GM10266 (cell line): ENCODE data around the gene C1QTNF9.
A peak's percentile ranks its signal among the peaks of the same experiment; 100 is the strongest.
"Not testable (repeated sequence)": the region's sequence is repeated elsewhere in the genome, so short reads cannot be mapped to it uniquely, and the experiment has no call there.

Source experiments
- DNase-seq: peaks from one replicate; pipeline ENCODE4 v3.0.0; 2012; ENCODE audit errors: extremely low spot score
- CTCF ChIP-seq: IDR thresholded peaks from 2 replicates; pipeline ENCODE4 v1.5.1; 2012; ENCODE audit warnings: mild to moderate bottlenecking, low read depth; ENCODE audit not compliant: control insufficient read depth, insufficient read depth; ENCODE audit errors: missing control alignments

C1QTNF9 gene, protein sequence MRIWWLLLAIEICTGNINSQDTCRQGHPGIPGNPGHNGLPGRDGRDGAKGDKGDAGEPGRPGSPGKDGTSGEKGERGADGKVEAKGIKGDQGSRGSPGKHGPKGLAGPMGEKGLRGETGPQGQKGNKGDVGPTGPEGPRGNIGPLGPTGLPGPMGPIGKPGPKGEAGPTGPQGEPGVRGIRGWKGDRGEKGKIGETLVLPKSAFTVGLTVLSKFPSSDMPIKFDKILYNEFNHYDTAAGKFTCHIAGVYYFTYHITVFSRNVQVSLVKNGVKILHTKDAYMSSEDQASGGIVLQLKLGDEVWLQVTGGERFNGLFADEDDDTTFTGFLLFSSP

GRCh38 chr13:24309300-24309699 lies at the start of gene C1QTNF9:
Gene C1QTNF9, plus strand, starts transcription at chr13:24309580. Its CDS starts 6,424 bp downstream, at chr13:24316004.
- not testable (repeated sequence) for DNase-seq

GRCh38 chr13:24261566-24261965 lies 47.8 kb upstream of the C1QTNF9 start:
- TF ChIP-seq CTCF = no peak
- DNase-seq = no peak

GRCh38 chr13:24263632-24264031 lies 45.7 kb upstream of the C1QTNF9 start:
- no peak for DNase-seq
- no peak for TF ChIP-seq CTCF

GRCh38 chr13:24264976-24265375 lies 44.4 kb upstream of the C1QTNF9 start:
- DNase-seq = no peak
- TF ChIP-seq CTCF = no peak

DNA sequence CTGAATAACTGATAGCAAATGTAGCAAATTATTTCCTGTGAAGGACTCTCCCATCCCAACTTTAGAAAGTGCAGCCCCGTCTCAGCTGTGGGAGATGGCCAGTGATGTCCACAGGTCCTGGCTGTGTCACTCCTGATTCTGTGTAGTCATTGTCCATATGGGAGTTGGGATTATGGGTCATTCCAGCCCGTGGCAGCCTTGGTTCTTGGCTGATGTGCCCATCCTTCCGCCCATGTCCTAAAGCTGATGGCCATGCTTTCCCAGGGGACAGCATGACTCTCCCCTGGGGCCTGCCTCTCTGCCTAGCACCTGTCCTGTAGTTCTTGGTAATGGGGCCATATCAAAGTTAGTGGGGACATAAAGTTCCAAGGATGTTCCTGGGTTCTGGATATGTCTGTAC lies 43.9 kb upstream of the C1QTNF9 start:
- no peak for DNase-seq
- TF ChIP-seq CTCF = no peak

GRCh38 chr13:24267274-24267673 lies 42.1 kb upstream of the C1QTNF9 start:
- peak; percentile 40 for DNase-seq
- no peak for TF ChIP-seq CTCF

GRCh38 chr13:24267801-24268200 lies 41.6 kb upstream of the C1QTNF9 start:
- DNase-seq = no peak
- no peak for TF ChIP-seq CTCF

- no peak for DNase-seq
- no peak for TF ChIP-seq CTCF
Observed at GRCh38 chr13:24269821-24270220, 39.6 kb upstream of the C1QTNF9 start.
